ENCODE data around the gene CCDC39. TPM values are rescaled to one million over a fixed set of nuclear protein-coding genes. Genes with fewer than 3 reads are reported as not detected.

The CCDC39 gene
- under 0.01 TPM in 1 of 2 replicates, not detected in the other for total RNA-seq

DNA sequence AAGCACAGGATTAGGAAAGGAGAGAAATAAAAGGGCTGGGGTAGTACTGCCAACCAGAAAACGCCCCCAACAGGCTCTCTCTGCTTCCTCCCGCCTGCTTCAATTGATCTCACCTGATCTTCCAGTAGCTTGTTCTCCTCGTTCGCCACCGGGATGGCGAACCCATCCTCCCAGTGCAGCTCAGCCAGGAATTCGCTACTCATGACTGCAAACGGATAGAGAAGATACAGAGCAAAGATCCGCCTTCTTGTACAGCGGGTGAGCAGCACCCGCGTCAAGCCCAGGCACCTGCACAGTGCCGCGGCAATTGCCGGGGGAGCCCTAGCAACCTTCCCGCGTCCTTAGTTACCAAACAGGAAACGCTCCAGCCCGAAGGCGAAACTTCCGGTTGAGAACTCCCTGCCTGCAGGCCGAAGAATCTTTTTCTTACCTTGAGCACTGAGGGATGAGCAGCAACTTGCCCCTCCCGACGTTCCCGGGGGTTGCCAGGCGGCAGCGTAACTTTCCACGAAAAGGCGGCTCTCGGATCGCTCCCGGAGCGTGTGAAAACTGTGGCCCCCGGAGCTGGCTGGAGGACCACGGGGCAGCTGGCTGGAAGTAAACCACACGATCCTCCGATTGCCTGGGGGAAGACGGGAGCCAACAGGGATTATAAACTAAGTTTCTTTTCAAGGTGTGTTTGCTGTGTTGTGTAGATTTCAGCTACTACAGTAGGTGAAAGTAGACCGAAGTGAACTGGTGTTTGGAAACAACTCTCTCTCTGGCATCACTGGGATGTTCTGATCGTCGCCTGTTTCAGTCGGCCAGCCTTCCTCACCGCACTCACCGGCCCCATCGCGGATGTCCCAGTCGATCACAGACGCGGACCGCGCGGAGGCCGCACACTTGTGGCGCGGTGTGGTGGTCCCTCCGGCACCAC, at the start of gene CCDC39:
CCDC39 (minus strand) TSS at position 312 of the 919 bp plus-strand sequence; CDS start at position 203, 109 bp downstream.

DNA sequence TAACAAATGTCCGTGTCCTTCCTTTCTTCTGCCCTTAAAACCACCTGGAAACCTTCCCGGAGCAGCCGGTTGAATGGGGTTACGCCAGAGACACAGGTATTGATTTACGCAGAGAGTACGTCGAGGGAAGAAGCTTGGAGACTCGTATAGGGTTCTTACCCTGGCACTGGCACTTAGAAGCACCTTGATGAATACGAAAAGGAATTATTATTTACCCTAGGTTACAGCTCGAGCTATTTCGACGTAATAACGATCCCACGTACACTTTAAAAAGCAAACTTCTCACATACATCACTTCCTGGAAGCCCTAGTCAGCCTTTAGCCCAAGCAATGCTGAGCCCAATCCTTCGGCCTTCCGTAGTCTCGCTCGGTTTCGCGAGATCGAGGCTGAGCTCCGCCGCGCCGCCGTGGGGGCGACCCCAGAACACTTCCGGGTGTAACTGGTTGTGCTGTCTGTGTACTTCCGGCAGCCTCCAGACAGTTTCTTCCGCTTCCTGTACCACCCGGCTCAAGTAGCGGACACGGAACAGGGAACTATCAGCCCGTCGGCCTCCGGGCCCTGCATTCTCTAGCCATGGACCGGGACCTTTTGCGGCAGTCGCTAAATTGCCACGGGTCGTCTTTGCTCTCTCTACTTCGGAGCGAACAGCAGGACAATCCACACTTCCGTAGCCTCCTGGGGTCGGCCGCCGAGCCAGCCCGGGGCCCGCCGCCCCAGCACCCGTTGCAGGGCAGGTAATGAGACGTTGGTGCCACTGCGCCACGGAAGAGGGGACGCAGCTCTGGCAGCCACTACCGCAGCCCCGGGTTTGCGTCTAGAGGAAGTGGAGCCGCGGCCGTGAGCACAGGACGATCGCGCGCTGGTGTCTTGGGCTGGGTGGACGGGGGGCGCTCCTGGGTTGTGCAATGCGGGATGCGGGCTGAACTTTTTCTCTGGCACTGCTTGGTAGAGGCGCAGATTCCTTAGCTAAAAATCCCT, 77.3 kb downstream of the CCDC39 start, which contains the start of gene TTC14:
TTC14 (plus strand) TSS at position 476 of the 979 bp plus-strand sequence; CDS start at position 575, 99 bp downstream.

Other genes starting within 250 kb of the CCDC39 start
- gene TTC14, start 77.3 kb downstream of the CCDC39 start, total RNA-seq = 22.9 and 27.2 TPM in 2 replicates
- 233 and 287 TPM in 2 replicates for gene FXR1, start 233.2 kb upstream of the CCDC39 start, total RNA-seq

Measured in endothelial cell of coronary artery (primary cell).